ENCODE data around the gene AK2.
A peak's percentile ranks its signal among the peaks of the same experiment; 100 is the strongest.

Gene AK2

DNA sequence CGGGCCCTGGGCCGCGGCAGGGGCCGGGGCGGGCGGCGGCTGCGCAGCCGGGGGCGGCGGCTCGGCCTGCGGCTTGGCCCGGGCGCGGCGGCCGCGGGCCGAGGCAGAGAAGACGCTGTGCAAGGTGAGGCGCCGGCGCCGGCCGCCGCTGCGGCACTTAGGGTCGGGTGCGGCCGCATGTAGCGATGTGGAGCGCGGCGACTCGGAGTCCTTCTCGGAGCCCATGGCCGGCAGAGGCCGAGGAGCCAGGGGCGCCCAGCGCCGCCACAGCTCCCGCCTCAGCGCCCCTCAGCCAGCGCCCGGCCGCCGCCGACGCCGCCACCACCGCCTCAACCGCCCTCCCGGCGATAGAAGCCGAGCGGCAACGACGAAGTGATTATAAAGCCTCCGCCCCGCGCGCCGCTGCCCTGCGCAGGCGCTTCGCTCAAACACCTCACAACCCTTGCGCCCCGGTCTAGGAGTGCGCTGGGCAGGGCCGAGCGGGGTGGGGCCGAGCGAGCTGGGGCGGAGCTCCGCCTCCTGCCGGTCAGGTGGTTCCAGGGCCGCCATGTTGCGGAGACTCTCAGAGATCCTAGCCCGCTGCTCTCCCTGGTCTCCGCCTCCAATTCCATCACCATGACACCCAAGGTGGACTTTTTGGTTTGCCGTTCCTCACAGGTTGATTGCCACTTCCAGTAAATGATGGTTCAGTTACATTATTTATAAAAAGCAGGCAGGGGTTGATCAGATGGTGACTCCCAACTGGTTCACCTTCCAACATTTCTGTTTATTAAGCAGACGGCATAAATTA, 72.0 kb downstream of the AK2 start, which contains the start of gene RNF19B:
Gene RNF19B, minus strand, starts transcription at position 349 of the 790 bp plus-strand sequence. Its CDS starts 124 bp downstream, at position 225.
- H3K27ac ChIP-seq, result peak within 1 kb of the TSS; percentile 68
- TF ChIP-seq CTCF (conservative IDR thresholded peaks at IDR 0.05), result no peak

- H3K27ac ChIP-seq, result peak overlapping the region; percentile 68
- no peak for TF ChIP-seq CTCF (conservative IDR thresholded peaks at IDR 0.05)
These were observed 72.8 kb downstream of the AK2 start for GRCh38 chr1:32963746-32964460.

DNA sequence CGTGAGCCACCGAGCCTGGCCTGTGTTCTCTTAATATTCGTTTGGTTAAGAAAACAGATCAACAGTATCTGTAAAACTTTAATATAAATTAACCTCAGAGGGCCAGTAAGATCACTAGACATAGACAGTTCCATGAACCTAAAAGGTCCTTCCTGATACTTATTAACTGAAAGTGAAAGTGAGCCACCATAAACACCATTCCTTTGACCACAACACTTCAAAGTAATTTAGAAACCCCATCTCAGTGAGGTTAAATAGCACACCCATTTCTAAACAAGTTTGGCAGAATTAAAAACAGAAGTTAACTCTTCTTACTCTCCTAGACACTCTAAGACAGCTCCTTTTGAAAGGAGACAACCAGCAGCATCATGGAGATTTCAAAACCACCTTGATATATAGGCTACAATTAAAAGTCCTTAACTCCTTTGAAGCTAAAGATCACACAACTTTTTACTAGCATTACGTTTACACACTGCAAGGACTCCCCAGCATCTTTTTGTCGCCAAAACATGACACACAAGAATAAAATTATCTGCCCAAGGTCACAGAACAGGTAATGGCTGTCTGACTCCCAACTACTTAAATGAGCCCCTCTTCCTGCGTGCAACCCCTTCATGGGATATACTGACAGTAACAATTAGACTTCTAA, 74.3 kb downstream of the AK2 start:
- no peak for TF ChIP-seq CTCF (conservative IDR thresholded peaks at IDR 0.05)
- H3K27ac ChIP-seq, result peak overlapping the region; percentile 68

GRCh38 chr1:32960819-32961355, 75.8 kb downstream of the AK2 start:
- H3K27ac ChIP-seq, result no peak overlapping the region
- TF ChIP-seq CTCF (conservative IDR thresholded peaks at IDR 0.05), result no peak

- TF ChIP-seq CTCF (conservative IDR thresholded peaks at IDR 0.05), result no peak
- H3K27ac ChIP-seq, result no peak overlapping the region
These were observed 76.3 kb downstream of the AK2 start for GRCh38 chr1:32960342-32960741.

DNA sequence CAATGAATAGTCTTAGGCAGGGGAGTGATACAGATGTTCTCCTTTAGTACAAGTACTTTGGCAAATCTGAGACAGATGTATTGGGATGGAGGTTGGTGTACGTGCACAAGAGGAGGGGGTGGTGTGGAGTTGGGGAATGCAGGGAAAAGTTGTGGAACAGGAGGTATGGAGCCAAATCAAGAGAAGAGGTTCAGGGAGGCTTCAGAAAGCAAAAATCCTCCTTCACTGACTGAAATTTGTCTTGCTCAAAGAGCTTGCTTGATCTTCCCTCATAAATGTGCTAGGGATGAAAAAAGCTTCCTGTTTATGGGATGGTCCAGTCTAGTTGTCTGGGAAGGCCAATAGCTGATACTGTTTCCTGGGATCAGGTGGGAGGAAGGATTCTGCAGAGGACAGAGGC, 77.9 kb downstream of the AK2 start:
- TF ChIP-seq CTCF (conservative IDR thresholded peaks at IDR 0.05), result no peak
- no peak overlapping the region for H3K27ac ChIP-seq

All from VCaP (cell line).